ENCODE results near the gene CFAP157. TPM values are rescaled to one million over a fixed set of nuclear protein-coding genes. Genes with fewer than 3 reads are reported as not detected.

Gene CFAP157
- total RNA-seq, 2 experiments from 2014 or later: not detected

GRCh38 chr9:127717766-127718165, 11.0 kb downstream of the CFAP157 start:
- no peak overlapping the region for H3K4me3 Mint-ChIP-seq
- no peak overlapping the region for H3K27ac Mint-ChIP-seq
- H3K27me3 Mint-ChIP-seq: no peaks in the 10 kb centered on the region
- DNase-seq: no peak
- H3K9me3 Mint-ChIP-seq: no peaks in the 10 kb centered on the region
- H3K36me3 Mint-ChIP-seq: no peaks in the 10 kb centered on the region
- peaks cover 24% of the 10 kb centered on the region for H3K4me1 Mint-ChIP-seq

- peaks cover 21% of the 10 kb centered on the region for H3K4me1 Mint-ChIP-seq
- no peaks in the 10 kb centered on the region for H3K9me3 Mint-ChIP-seq
- no peaks in the 10 kb centered on the region for H3K36me3 Mint-ChIP-seq
- DNase-seq: no peak
- H3K27me3 Mint-ChIP-seq: no peaks in the 10 kb centered on the region
- peak overlapping the region; percentile 89 for H3K27ac Mint-ChIP-seq
- H3K4me3 Mint-ChIP-seq: peak overlapping the region; percentile 57
Measured at GRCh38 chr9:127720031-127720864, 13.5 kb downstream of the CFAP157 start.

- Mint-ChIP-seq H3K27ac (peak overlapping the region; percentile 36), H3K9me3 (no peaks in the 10 kb centered on the region), H3K27me3 (no peaks in the 10 kb centered on the region), H3K4me3 (no peak overlapping the region), H3K4me1 (peaks cover 21% of the 10 kb centered on the region), H3K36me3 (no peaks in the 10 kb centered on the region)
- no peak for DNase-seq
Measured at GRCh38 chr9:127720865-127721227, 14.1 kb downstream of the CFAP157 start.

GRCh38 chr9:127721391-127721821, 14.6 kb downstream of the CFAP157 start:
- Mint-ChIP-seq H3K4me1 (peaks cover 15% of the 10 kb centered on the region), H3K27me3 (no peaks in the 10 kb centered on the region), H3K9me3 (no peaks in the 10 kb centered on the region), H3K36me3 (no peaks in the 10 kb centered on the region), H3K4me3 (no peak overlapping the region), H3K27ac (no peak overlapping the region)
- no peak for DNase-seq

GRCh38 chr9:127722055-127722745, 15.4 kb downstream of the CFAP157 start:
- H3K4me3 Mint-ChIP-seq: no peak overlapping the region
- H3K27me3 Mint-ChIP-seq: no peaks in the 10 kb centered on the region
- no peaks in the 10 kb centered on the region for H3K36me3 Mint-ChIP-seq
- no peaks in the 10 kb centered on the region for H3K9me3 Mint-ChIP-seq
- H3K27ac Mint-ChIP-seq: no peak overlapping the region
- H3K4me1 Mint-ChIP-seq: peaks cover 15% of the 10 kb centered on the region
- no peak for DNase-seq

GRCh38 chr9:127723013-127723412, 16.2 kb downstream of the CFAP157 start:
- H3K4me1 Mint-ChIP-seq: peaks cover 15% of the 10 kb centered on the region
- no peaks in the 10 kb centered on the region for H3K9me3 Mint-ChIP-seq
- no peak for DNase-seq
- H3K27me3 Mint-ChIP-seq: no peaks in the 10 kb centered on the region
- no peaks in the 10 kb centered on the region for H3K36me3 Mint-ChIP-seq
- H3K4me3 Mint-ChIP-seq: no peak overlapping the region
- no peak overlapping the region for H3K27ac Mint-ChIP-seq

GRCh38 chr9:127723444-127723843, 16.7 kb downstream of the CFAP157 start:
- DNase-seq: no peak
- no peaks in the 10 kb centered on the region for H3K27me3 Mint-ChIP-seq
- H3K4me3 Mint-ChIP-seq: no peak overlapping the region
- H3K4me1 Mint-ChIP-seq: peaks cover 15% of the 10 kb centered on the region
- no peaks in the 10 kb centered on the region for H3K9me3 Mint-ChIP-seq
- H3K27ac Mint-ChIP-seq: no peak overlapping the region
- no peaks in the 10 kb centered on the region for H3K36me3 Mint-ChIP-seq

- Mint-ChIP-seq H3K9me3 (no peaks in the 10 kb centered on the region), H3K27me3 (no peaks in the 10 kb centered on the region), H3K36me3 (no peaks in the 10 kb centered on the region), H3K4me3 (no peak overlapping the region), H3K27ac (no peak overlapping the region), H3K4me1 (peaks cover 15% of the 10 kb centered on the region)
- no peak for DNase-seq
Measured at GRCh38 chr9:127724012-127724411, 17.2 kb downstream of the CFAP157 start.

- no peaks in the 10 kb centered on the region for H3K36me3 Mint-ChIP-seq
- H3K4me3 Mint-ChIP-seq: no peak overlapping the region
- no peaks in the 10 kb centered on the region for H3K27me3 Mint-ChIP-seq
- no peaks in the 10 kb centered on the region for H3K9me3 Mint-ChIP-seq
- no peak for DNase-seq
- H3K4me1 Mint-ChIP-seq: no peaks in the 10 kb centered on the region
- no peak overlapping the region for H3K27ac Mint-ChIP-seq
Measured at GRCh38 chr9:127726871-127727270, 20.1 kb downstream of the CFAP157 start.

- Mint-ChIP-seq H3K27ac (no peak overlapping the region), H3K36me3 (no peaks in the 10 kb centered on the region), H3K4me1 (peaks cover 4% of the 10 kb centered on the region), H3K4me3 (no peak overlapping the region), H3K9me3 (no peaks in the 10 kb centered on the region), H3K27me3 (no peaks in the 10 kb centered on the region)
- DNase-seq: no peak
Measured at GRCh38 chr9:127728808-127729207, 22.0 kb downstream of the CFAP157 start.

- peaks cover 8% of the 10 kb centered on the region for H3K4me1 Mint-ChIP-seq
- no peaks in the 10 kb centered on the region for H3K36me3 Mint-ChIP-seq
- no peaks in the 10 kb centered on the region for H3K27me3 Mint-ChIP-seq
- no peak for DNase-seq
- peak overlapping the region; percentile 42 for H3K27ac Mint-ChIP-seq
- no peaks in the 10 kb centered on the region for H3K9me3 Mint-ChIP-seq
- no peak overlapping the region for H3K4me3 Mint-ChIP-seq
Measured at GRCh38 chr9:127729522-127730256, 22.9 kb downstream of the CFAP157 start.

GRCh38 chr9:127730262-127730661, 23.5 kb downstream of the CFAP157 start:
- Mint-ChIP-seq H3K27me3 (no peaks in the 10 kb centered on the region), H3K27ac (no peak overlapping the region), H3K9me3 (no peaks in the 10 kb centered on the region), H3K4me1 (peaks cover 8% of the 10 kb centered on the region), H3K4me3 (no peak overlapping the region), H3K36me3 (no peaks in the 10 kb centered on the region)
- DNase-seq: no peak

GRCh38 chr9:127730799-127731410, 24.1 kb downstream of the CFAP157 start:
- H3K36me3 Mint-ChIP-seq: no peaks in the 10 kb centered on the region
- H3K4me1 Mint-ChIP-seq: peaks cover 11% of the 10 kb centered on the region
- H3K4me3 Mint-ChIP-seq: no peak overlapping the region
- H3K9me3 Mint-ChIP-seq: no peaks in the 10 kb centered on the region
- no peak overlapping the region for H3K27ac Mint-ChIP-seq
- H3K27me3 Mint-ChIP-seq: no peaks in the 10 kb centered on the region
- no peak for DNase-seq

GRCh38 chr9:127731938-127732337, 25.1 kb downstream of the CFAP157 start:
- Mint-ChIP-seq H3K4me3 (no peak overlapping the region), H3K27ac (no peak overlapping the region), H3K36me3 (no peaks in the 10 kb centered on the region), H3K9me3 (no peaks in the 10 kb centered on the region), H3K4me1 (peaks cover 11% of the 10 kb centered on the region), H3K27me3 (no peaks in the 10 kb centered on the region)
- no peak for DNase-seq

GRCh38 chr9:127732444-127732843, 25.7 kb downstream of the CFAP157 start:
- Mint-ChIP-seq H3K9me3 (no peaks in the 10 kb centered on the region), H3K36me3 (no peaks in the 10 kb centered on the region), H3K27me3 (no peaks in the 10 kb centered on the region), H3K4me3 (no peak overlapping the region), H3K27ac (no peak overlapping the region), H3K4me1 (peaks cover 11% of the 10 kb centered on the region)
- no peak for DNase-seq

Measured in activated naive CD8-positive, alpha-beta T cell treated with anti-CD3 and anti-CD28 coated beads for 36 hours (primary cell).